ENCODE data around the gene SLC23A2. TPM values are rescaled to one million over a fixed set of nuclear protein-coding genes. Genes with fewer than 3 reads are reported as not detected.
A peak's percentile ranks its signal among the peaks of the same experiment; 100 is the strongest.

SLC23A2 gene
- total RNA-seq, 1 experiment from 2014 or later = 24.0 TPM

GRCh38 chr20:4912380-4913142 is 88.7 kb downstream of the SLC23A2 start:
- no peak for TF ChIP-seq CTCF (IDR thresholded peaks at IDR 0.05; ENCODE audit: unreplicated experiment)
- H3K27me3 Mint-ChIP-seq (ENCODE audit: insufficient read depth, unreplicated experiment) = no peaks in the 10 kb centered on the region
- no peak overlapping the region for H3K4me3 Mint-ChIP-seq (ENCODE audit: unreplicated experiment)
- intact Hi-C loops (cut with micrococcal nuclease) = no loop called here
- H3K27ac Mint-ChIP-seq (ENCODE audit: low read depth, unreplicated experiment) = no peak overlapping the region
- no TSS peak for BruUV-seq (replicated peaks)
- H3K36me3 Mint-ChIP-seq (ENCODE audit: insufficient read depth, unreplicated experiment) = peaks cover 11% of the 10 kb centered on the region
- CTCF ChIA-PET = interaction anchor here (0.6 to 0.8 kb wide), 5 partner anchors 47 to 537 kb away, joined by 3 to 4 read pairs (median 3); no protein-coding TSS in a partner anchor
- POLR2A ChIA-PET = no interaction called here
- peaks cover 6% of the 10 kb centered on the region for H3K9me3 Mint-ChIP-seq (ENCODE audit: unreplicated experiment)
- no peak for DNase-seq (ENCODE audit: unreplicated experiment)
- peaks cover 7% of the 10 kb centered on the region for H3K4me1 Mint-ChIP-seq (ENCODE audit: insufficient read depth, unreplicated experiment)

GRCh38 chr20:4910951-4911350 is 90.4 kb downstream of the SLC23A2 start:
- intact Hi-C loops (cut with micrococcal nuclease) = no loop called here
- Mint-ChIP-seq H3K27ac (ENCODE audit: low read depth, unreplicated experiment) (no peak overlapping the region), H3K27me3 (ENCODE audit: insufficient read depth, unreplicated experiment) (no peaks in the 10 kb centered on the region), H3K9me3 (ENCODE audit: unreplicated experiment) (peaks cover 7% of the 10 kb centered on the region), H3K36me3 (ENCODE audit: insufficient read depth, unreplicated experiment) (peaks cover 11% of the 10 kb centered on the region), H3K4me1 (ENCODE audit: insufficient read depth, unreplicated experiment) (no peaks in the 10 kb centered on the region), H3K4me3 (ENCODE audit: unreplicated experiment) (no peak overlapping the region)
- no peak for TF ChIP-seq CTCF (IDR thresholded peaks at IDR 0.05; ENCODE audit: unreplicated experiment)
- ChIA-PET CTCF (interaction anchor here (0.5 to 3.7 kb wide), 3 partner anchors 38 to 45 kb away, joined by 3 to 21 read pairs (median 3); no protein-coding TSS in a partner anchor), POLR2A (interaction anchor here (0.6 to 0.7 kb wide), 3 partner anchors 10 to 25 kb away, joined by 3 to 4 read pairs (median 3); no protein-coding TSS in a partner anchor)
- DNase-seq (ENCODE audit: unreplicated experiment) = no peak
- BruUV-seq (replicated peaks) = TSS peak; percentile 14

- Mint-ChIP-seq H3K9me3 (ENCODE audit: unreplicated experiment) (peaks cover 7% of the 10 kb centered on the region), H3K4me3 (ENCODE audit: unreplicated experiment) (no peak overlapping the region), H3K4me1 (ENCODE audit: insufficient read depth, unreplicated experiment) (peaks cover 6% of the 10 kb centered on the region), H3K36me3 (ENCODE audit: insufficient read depth, unreplicated experiment) (peaks cover 11% of the 10 kb centered on the region), H3K27me3 (ENCODE audit: insufficient read depth, unreplicated experiment) (no peaks in the 10 kb centered on the region), H3K27ac (ENCODE audit: low read depth, unreplicated experiment) (no peak overlapping the region)
- DNase-seq (ENCODE audit: unreplicated experiment) = no peak
- ChIA-PET POLR2A (interaction anchor here (0.6 kb wide), 1 partner anchor 712 kb away, joined by 3 read pairs; no protein-coding TSS in a partner anchor), CTCF (interaction anchor here (0.6 to 1.8 kb wide), 4 partner anchors 13 to 196 kb away, joined by 3 to 4 read pairs (median 4); no protein-coding TSS in a partner anchor)
- TF ChIP-seq CTCF (IDR thresholded peaks at IDR 0.05; ENCODE audit: unreplicated experiment) = no peak
- intact Hi-C loops (cut with micrococcal nuclease) = no loop called here
- BruUV-seq (replicated peaks) = no TSS peak
Measured at GRCh38 chr20:4905613-4906012, 95.7 kb downstream of the SLC23A2 start.

- POLR2A ChIA-PET = interaction anchor here (0.6 to 0.8 kb wide), 2 partner anchors 13 to 712 kb away, joined by 3 read pairs; no protein-coding TSS in a partner anchor
- no peaks in the 10 kb centered on the region for H3K27me3 Mint-ChIP-seq (ENCODE audit: insufficient read depth, unreplicated experiment)
- peaks cover 6% of the 10 kb centered on the region for H3K4me1 Mint-ChIP-seq (ENCODE audit: insufficient read depth, unreplicated experiment)
- CTCF ChIA-PET = interaction anchor here (1.2 to 1.8 kb wide), 3 partner anchors 14 to 196 kb away, joined by 3 to 4 read pairs (median 4); no protein-coding TSS in a partner anchor
- no TSS peak for BruUV-seq (replicated peaks)
- H3K36me3 Mint-ChIP-seq (ENCODE audit: insufficient read depth, unreplicated experiment) = peaks cover 8% of the 10 kb centered on the region
- DNase-seq (ENCODE audit: unreplicated experiment) = no peak
- no peak overlapping the region for H3K27ac Mint-ChIP-seq (ENCODE audit: low read depth, unreplicated experiment)
- TF ChIP-seq CTCF (IDR thresholded peaks at IDR 0.05; ENCODE audit: unreplicated experiment) = no peak
- H3K9me3 Mint-ChIP-seq (ENCODE audit: unreplicated experiment) = peaks cover 7% of the 10 kb centered on the region
- H3K4me3 Mint-ChIP-seq (ENCODE audit: unreplicated experiment) = no peak overlapping the region
- intact Hi-C loops (cut with micrococcal nuclease) = no loop called here
Measured at GRCh38 chr20:4905195-4905594, 96.1 kb downstream of the SLC23A2 start.

Measured in MCF 10A (cell line).